ENCODE data around the gene ATP1A1.

Gene ATP1A1

GRCh38 chr1:116360429-116361173 lies 12.4 kb upstream of the ATP1A1 start:
- Histone ChIP-seq H3K36me3 (ENCODE audit: low read length) (no peaks in the 10 kb centered on the region), H2AFZ (ENCODE audit: low read depth, low read length, severe bottlenecking) (no peak overlapping the region), H3K27ac (ENCODE audit: low read depth, low read length) (no peak overlapping the region), H3F3A (ENCODE audit: insufficient read depth) (no peaks in the 10 kb centered on the region), H3K79me2 (ENCODE audit: insufficient read depth, low read length) (no peaks in the 10 kb centered on the region), H3K27me3 (ENCODE audit: low read length) (peaks cover 6% of the 10 kb centered on the region; the same call in 1 of the 2 replicates), H3K4me2 (ENCODE audit: low read depth, low read length, poor library complexity, severe bottlenecking) (no peak overlapping the region), H3K4me3 (ENCODE audit: insufficient read depth, low read length, poor library complexity, severe bottlenecking) (no peak overlapping the region), H4K20me1 (ENCODE audit: low read depth, low read length) (no peaks in the 10 kb centered on the region), H3K9me3 (ENCODE audit: insufficient read depth, low read length) (no peaks in the 10 kb centered on the region), H3K9me2 (replicated peaks; ENCODE audit: insufficient read depth, low read length) (no peaks in the 10 kb centered on the region), H3K9ac (ENCODE audit: low read length) (no peak overlapping the region)
- TF ChIP-seq EZH2phosphoT487 (conservative IDR thresholded peaks at IDR 0.05; ENCODE audit: low read length) = no peak
- peak; percentile 11 for TF ChIP-seq CTCF (IDR thresholded peaks at IDR 0.05; ENCODE audit: insufficient read depth, low read length, poor library complexity, severe bottlenecking)

GRCh38 chr1:116361648-116362047 lies 11.4 kb upstream of the ATP1A1 start:
- no peak overlapping the region for H2AFZ ChIP-seq (ENCODE audit: low read depth, low read length, severe bottlenecking)
- no peaks in the 10 kb centered on the region for H3F3A ChIP-seq (ENCODE audit: insufficient read depth)
- no peaks in the 10 kb centered on the region for H3K36me3 ChIP-seq (ENCODE audit: low read length)
- no peaks in the 10 kb centered on the region for H4K20me1 ChIP-seq (ENCODE audit: low read depth, low read length)
- no peak overlapping the region for H3K4me3 ChIP-seq (ENCODE audit: insufficient read depth, low read length, poor library complexity, severe bottlenecking)
- H3K9me3 ChIP-seq (ENCODE audit: insufficient read depth, low read length) = no peaks in the 10 kb centered on the region
- H3K9ac ChIP-seq (ENCODE audit: low read length) = no peak overlapping the region
- H3K27ac ChIP-seq (ENCODE audit: low read depth, low read length) = no peak overlapping the region
- TF ChIP-seq CTCF (IDR thresholded peaks at IDR 0.05; ENCODE audit: insufficient read depth, low read length, poor library complexity, severe bottlenecking) (no peak), EZH2phosphoT487 (conservative IDR thresholded peaks at IDR 0.05; ENCODE audit: low read length) (no peak)
- H3K9me2 ChIP-seq (replicated peaks; ENCODE audit: insufficient read depth, low read length) = no peaks in the 10 kb centered on the region
- no peak overlapping the region for H3K4me2 ChIP-seq (ENCODE audit: low read depth, low read length, poor library complexity, severe bottlenecking)
- H3K27me3 ChIP-seq (ENCODE audit: low read length) = peaks cover 6% of the 10 kb centered on the region; the same call in 1 of the 2 replicates
- H3K79me2 ChIP-seq (ENCODE audit: insufficient read depth, low read length) = no peaks in the 10 kb centered on the region

- Histone ChIP-seq H3K4me3 (ENCODE audit: insufficient read depth, low read length, poor library complexity, severe bottlenecking) (no peak overlapping the region), H4K20me1 (ENCODE audit: low read depth, low read length) (no peaks in the 10 kb centered on the region), H3K9me2 (replicated peaks; ENCODE audit: insufficient read depth, low read length) (no peaks in the 10 kb centered on the region), H3K27ac (ENCODE audit: low read depth, low read length) (no peak overlapping the region), H3K9me3 (ENCODE audit: insufficient read depth, low read length) (no peaks in the 10 kb centered on the region), H3F3A (ENCODE audit: insufficient read depth) (no peaks in the 10 kb centered on the region), H2AFZ (ENCODE audit: low read depth, low read length, severe bottlenecking) (no peak overlapping the region), H3K79me2 (ENCODE audit: insufficient read depth, low read length) (no peaks in the 10 kb centered on the region), H3K4me2 (ENCODE audit: low read depth, low read length, poor library complexity, severe bottlenecking) (no peak overlapping the region), H3K27me3 (ENCODE audit: low read length) (peaks cover 6% of the 10 kb centered on the region; the same call in 1 of the 2 replicates), H3K36me3 (ENCODE audit: low read length) (no peaks in the 10 kb centered on the region), H3K9ac (ENCODE audit: low read length) (no peak overlapping the region)
- no peak for TF ChIP-seq CTCF (IDR thresholded peaks at IDR 0.05; ENCODE audit: insufficient read depth, low read length, poor library complexity, severe bottlenecking)
- no peak for TF ChIP-seq EZH2phosphoT487 (conservative IDR thresholded peaks at IDR 0.05; ENCODE audit: low read length)
Observed at GRCh38 chr1:116362050-116362449, 11.0 kb upstream of the ATP1A1 start.
